IMR-90 (cell line): Measurements from ENCODE around the gene PAEP. TPM values are rescaled to one million over a fixed set of nuclear protein-coding genes. Genes with fewer than 3 reads are reported as not detected.

Experiments used
- ATAC-seq: fragments of 200-7000 bp; cut with Tn5 transposase; 2 replicates; pipeline ENCODE4 v1.9.1; 2020; ENCODE audit warnings: low read depth, mild to moderate bottlenecking, moderate library complexity
- BruUV-seq: library from RNA; stranded (reverse); fragments of 400-500 nt; replicated peaks from 2 replicates; lab custom pipeline; 2021; lab: Mats Ljungman, UMichigan
- CTCF ChIA-PET: fragments of 300-600 bp; formaldehyde crosslinking; extraction: SDS; loops from one replicate; lab custom pipeline; 2021; ENCODE audit warnings: antibody characterized with exemption; lab: Yijun Ruan, JAX
- POLR2A ChIA-PET: fragments of 300-600 bp; sonication (Branson Sonifier 250); formaldehyde crosslinking; loops from one replicate; lab custom pipeline; 2022; ENCODE audit warnings: antibody characterized with exemption; ENCODE audit not compliant: unreplicated experiment; lab: Charles Lee
- DNase-seq: peaks from one replicate; pipeline ENCODE4 v3.0.0; 2013
- H2AFZ ChIP-seq: replicated peaks from 2 replicates; pipeline ENCODE3; 2013; ENCODE audit warnings: low read length, mild to moderate bottlenecking; ENCODE audit not compliant: poor library complexity
- H2AK5ac ChIP-seq: 2 replicates; pipeline ENCODE4 v1.6.1; 2013; ENCODE audit warnings: low read depth, low read length, inconsistent platforms
- H2AK9ac ChIP-seq: replicated peaks from 2 replicates; pipeline ENCODE3; 2013; ENCODE audit warnings: mild to moderate bottlenecking, low read depth, low read length, moderate library complexity; ENCODE audit not compliant: poor library complexity
- H2BK120ac ChIP-seq: 2 replicates; pipeline ENCODE4 v1.6.1; 2013; ENCODE audit warnings: low read depth, low read length, inconsistent platforms
- H2BK15ac ChIP-seq: 3 replicates; pipeline ENCODE4 v1.6.1; 2013; ENCODE audit warnings: low read depth, low read length, inconsistent platforms
- H2BK20ac ChIP-seq: 2 replicates; pipeline ENCODE4 v1.6.1; 2013; ENCODE audit warnings: low read depth, mild to moderate bottlenecking, inconsistent platforms, low read length, moderate library complexity
- H2BK5ac ChIP-seq: 2 replicates; pipeline ENCODE4 v1.6.1; 2013; ENCODE audit warnings: mild to moderate bottlenecking, low read depth, low read length, inconsistent platforms; ENCODE audit not compliant: poor library complexity, severe bottlenecking
- H3K14ac ChIP-seq: replicated peaks from 2 replicates; pipeline ENCODE4 v1.6.1; 2013; ENCODE audit warnings: low read depth, low read length, inconsistent platforms
- H3K18ac ChIP-seq: 2 replicates; pipeline ENCODE4 v1.6.1; 2013; ENCODE audit warnings: low read depth, low read length, control low read depth
- H3K23ac ChIP-seq: 2 replicates; pipeline ENCODE4 v1.6.1; 2013; ENCODE audit warnings: low read depth, low read length, inconsistent platforms
- H3K27ac ChIP-seq: 2 replicates; pipeline ENCODE4 v1.5.1; 2013; ENCODE audit warnings: mild to moderate bottlenecking, control low read depth, low read length; ENCODE audit not compliant: insufficient read depth
- H3K27me3 ChIP-seq: 2 replicates; pipeline ENCODE4 v1.6.1; 2013; ENCODE audit warnings: low read length; ENCODE audit not compliant: control insufficient read depth, insufficient read depth
- H3K36me3 ChIP-seq: 2 replicates; pipeline ENCODE4 v1.6.1; 2013; ENCODE audit warnings: low read length, mixed read lengths; ENCODE audit not compliant: control insufficient read depth, insufficient read depth
- H3K4ac ChIP-seq: 2 replicates; pipeline ENCODE4 v1.6.1; 2013; ENCODE audit warnings: low read depth, low read length, inconsistent platforms
- H3K4me1 ChIP-seq: 2 replicates; pipeline ENCODE4 v1.6.1; 2013; ENCODE audit warnings: low read length, mixed read lengths; ENCODE audit not compliant: control insufficient read depth, insufficient read depth
- H3K4me2 ChIP-seq: 2 replicates; pipeline ENCODE4 v1.6.1; 2013; ENCODE audit warnings: low read depth, mild to moderate bottlenecking, control low read depth, low read length, moderate library complexity
- H3K4me3 ChIP-seq: 2 replicates; pipeline ENCODE4 v1.5.1; 2013; ENCODE audit warnings: low read depth, mild to moderate bottlenecking, control low read depth, low read length, moderate library complexity; ENCODE audit not compliant: insufficient read depth
- H3K56ac ChIP-seq: 2 replicates; pipeline ENCODE4 v1.6.1; 2013; ENCODE audit warnings: low read length, inconsistent platforms; ENCODE audit not compliant: insufficient read depth; ENCODE audit errors: extremely low read depth
- H3K79me1 ChIP-seq, 2 experiments: 2 replicates each; pipeline ENCODE4 v1.6.1; 2013; ENCODE audit warnings: low read length in 2 of 2, inconsistent platforms in 1 of 2, low read depth in 1 of 2
- H3K9ac ChIP-seq: 2 replicates; pipeline ENCODE4 v1.6.1; 2013; ENCODE audit warnings: low read depth, low read length, control low read depth
- H3K9me1 ChIP-seq: 2 replicates; pipeline ENCODE4 v1.6.1; 2013; ENCODE audit warnings: low read length, inconsistent platforms; ENCODE audit not compliant: insufficient read depth
- H3K9me3 ChIP-seq: 2 replicates; pipeline ENCODE4 v1.6.1; 2013; ENCODE audit warnings: low read length; ENCODE audit not compliant: control insufficient read depth, insufficient read depth
- H4K20me1 ChIP-seq: 2 replicates; pipeline ENCODE4 v1.6.1; 2013; ENCODE audit warnings: low read length, inconsistent platforms; ENCODE audit not compliant: insufficient read depth
- H4K5ac ChIP-seq: 2 replicates; pipeline ENCODE4 v1.6.1; 2013; ENCODE audit warnings: mild to moderate bottlenecking, low read depth, low read length, control low read depth
- H4K8ac ChIP-seq, 2 experiments: 2 replicates each; pipeline ENCODE4 v1.6.1; 2013; ENCODE audit warnings: low read depth in 2 of 2, low read length in 2 of 2, control low read depth in 1 of 2, inconsistent platforms in 1 of 2
- H4K91ac ChIP-seq: 2 replicates; pipeline ENCODE4 v1.6.1; 2013; ENCODE audit warnings: low read depth, low read length, inconsistent platforms; ENCODE audit not compliant: insufficient read depth
- BHLHE40 ChIP-seq: fragments of 150-350 bp; IDR thresholded peaks from 2 replicates; pipeline ENCODE4 v1.6.1; 2016; ENCODE audit warnings: mild to moderate bottlenecking, low read depth, low read length
- CEBPB ChIP-seq: IDR thresholded peaks from 2 replicates; pipeline ENCODE4 v1.6.1; 2012; ENCODE audit warnings: low read depth, low read length, improper control_type of control experiment
- CHD1 ChIP-seq: IDR thresholded peaks from 2 replicates; pipeline ENCODE4 v1.6.1; 2012; ENCODE audit warnings: low read depth, low read length, improper control_type of control experiment
- CTCF ChIP-seq: conservative IDR thresholded peaks from 2 replicates; pipeline ENCODE4 v1.5.1; 2012; ENCODE audit warnings: mild to moderate bottlenecking, low read depth, low read length, improper control_type of control experiment
- ELK1 ChIP-seq: fragments of 150-350 bp; IDR thresholded peaks from 2 replicates; pipeline ENCODE4 v1.6.1; 2016; ENCODE audit warnings: low read depth, mild to moderate bottlenecking, low read length, moderate library complexity, borderline replicate concordance
- FOS ChIP-seq: fragments of 150-350 bp; IDR thresholded peaks from 2 replicates; pipeline ENCODE4 v1.6.1; 2016; ENCODE audit warnings: low read depth, low read length
- MAFK ChIP-seq: IDR thresholded peaks from 2 replicates; pipeline ENCODE4 v1.6.1; 2012; ENCODE audit warnings: low read depth, low read length, improper control_type of control experiment
- MAZ ChIP-seq: IDR thresholded peaks from 2 replicates; pipeline ENCODE4 v1.6.1; 2012; ENCODE audit warnings: low read depth, mild to moderate bottlenecking, low read length, improper control_type of control experiment, moderate library complexity, borderline replicate concordance
- MXI1 ChIP-seq: IDR thresholded peaks from 2 replicates; pipeline ENCODE4 v1.6.1; 2012; ENCODE audit warnings: low read depth, mild to moderate bottlenecking, low read length, moderate library complexity, borderline replicate concordance
- NFE2L2 ChIP-seq: fragments of 150-350 bp; IDR thresholded peaks from 2 replicates; pipeline ENCODE4 v1.6.1; 2016; ENCODE audit warnings: low read depth, mild to moderate bottlenecking, low read length
- POLR2A ChIP-seq: IDR thresholded peaks from 2 replicates; pipeline ENCODE4 v1.6.1; 2012; ENCODE audit warnings: mild to moderate bottlenecking, low read depth, low read length
- RAD21 ChIP-seq: IDR thresholded peaks from 2 replicates; pipeline ENCODE4 v1.6.1; 2012; ENCODE audit warnings: low read length, improper control_type of control experiment
- RCOR1 ChIP-seq: IDR thresholded peaks from 2 replicates; pipeline ENCODE4 v1.6.1; 2012; ENCODE audit warnings: mild to moderate bottlenecking, low read length, improper control_type of control experiment; ENCODE audit not compliant: insufficient replicate concordance
- RFX5 ChIP-seq: IDR thresholded peaks from 2 replicates; pipeline ENCODE4 v1.8.0; 2012; ENCODE audit warnings: low read depth, mild to moderate bottlenecking, low read length, moderate library complexity
- SMC3 ChIP-seq: fragments of 150-350 bp; IDR thresholded peaks from 2 replicates; pipeline ENCODE4 v1.6.1; 2016; ENCODE audit warnings: low read depth, mild to moderate bottlenecking, antibody characterized with exemption, low read length, moderate library complexity
- USF2 ChIP-seq: fragments of 150-350 bp; IDR thresholded peaks from 2 replicates; pipeline ENCODE4 v1.6.1; 2017; ENCODE audit warnings: mild to moderate bottlenecking, antibody characterized with exemption, low read length, low read depth
- WGBS, 2 experiments: methylation state at CpG; one replicate each; pipeline versions ENCODE4 v1.1.5 to v1.1.7; 2013; ENCODE audit warnings: missing lambda C conversion rate in 2 of 2; ENCODE audit not compliant: insufficient read length in 1 of 2; ENCODE audit errors: extremely low coverage in 2 of 2; 5-methylcytosine and 5-hydroxymethylcytosine counted together
- dilution Hi-C: fragments of 300-500 bp; cut with HindIII; formaldehyde crosslinking; loops from one replicate; pipeline ENCODE4 v1.14.3; 2018; ENCODE audit warnings: low sequenced_read_pairs; ENCODE audit not compliant: unreplicated experiment
- in situ Hi-C: fragments of 300-500 bp; cut with MboI; formaldehyde crosslinking; loops from 3 replicates; pipeline ENCODE4 v1.14.3; 2019; ENCODE audit warnings: low sequenced_read_pairs, inconsistent platforms, mixed read lengths
- intact Hi-C: fragments of 100-400 bp; cut with micrococcal nuclease; formaldehyde crosslinking; loops from 2 replicates; pipeline ENCODE4 v1.10.0; 2022
- polyA plus RNA-seq, 3 experiments: library from polyadenylated mRNA; depleted of rRNA; stranded (reverse); fragments of >200 nt; gene quantifications; 2 replicates each; pipeline ENCODE4 v1.2.3, GENCODE V29; 2012; ENCODE audit warnings: low replicate concordance in 1 of 3
- total RNA-seq: library from RNA; depleted of rRNA; stranded (reverse); fragments of >200 nt; gene quantifications from 2 replicates; pipeline ENCODE4 v1.2.3, GENCODE V29; 2012

PAEP gene
- total and polyA plus RNA-seq, 2 of the 4 experiments (the other 2 are of a cell fraction), result not detected

- Histone ChIP-seq H2BK5ac (no peak overlapping the region), H4K20me1 (no peaks in the 10 kb centered on the region), H3K27me3 (no peaks in the 10 kb centered on the region; the same call in none of the 2 replicates), H2BK20ac (no peak overlapping the region), H4K8ac (no peak overlapping the region), H4K91ac (no peak overlapping the region), H3K9me1 (no peaks in the 10 kb centered on the region), H2AFZ (no peak overlapping the region), H3K27ac (no peak overlapping the region), H3K18ac (no peak overlapping the region), H3K79me1 (no peaks in the 10 kb centered on the region), H3K9ac (no peak overlapping the region), H3K4me2 (no peak overlapping the region), H3K56ac (no peak overlapping the region), H2AK9ac (no peak overlapping the region), H3K36me3 (no peaks in the 10 kb centered on the region), H3K4ac (no peak overlapping the region), H4K5ac (no peak overlapping the region), H2BK120ac (no peak overlapping the region), H3K9me3 (no peaks in the 10 kb centered on the region), H3K4me1 (no peaks in the 10 kb centered on the region), H2AK5ac (no peak overlapping the region), H2BK15ac (no peak overlapping the region), H3K14ac (no peak overlapping the region), H3K23ac (no peak overlapping the region), H3K4me3 (no peak overlapping the region)
- no TSS peak for BruUV-seq
- ChIA-PET POLR2A (no interaction called here), CTCF (no interaction called here)
- no peak for TF ChIP-seq RCOR1
- TF ChIP-seq NFE2L2, result no peak
- no peak for TF ChIP-seq MXI1
- no peak for TF ChIP-seq MAZ
- TF ChIP-seq RFX5, result no peak
- no peak for TF ChIP-seq FOS
- no peak for TF ChIP-seq RAD21
- no peak for TF ChIP-seq CHD1
- TF ChIP-seq CEBPB, result no peak
- TF ChIP-seq CTCF, result no peak
- no peak for TF ChIP-seq POLR2A
- TF ChIP-seq MAFK, result no peak
- TF ChIP-seq BHLHE40, result no peak
- TF ChIP-seq ELK1, result no peak
- TF ChIP-seq SMC3, result no peak
- TF ChIP-seq USF2, result no peak
- ATAC-seq (no peak), DNase-seq (no peak)
- no CpG with 5 or more reads among the region's 8 CpGs for WGBS, 2 experiments
- dilution Hi-C loops (no loop called here), intact Hi-C loops (loop anchor here (5.0 to 10.0 kb wide), 3 partner anchors 193 to 665 kb away; no protein-coding TSS in a partner anchor), in situ Hi-C loops (loop anchor here (25.0 kb wide), 1 partner anchor 335 kb away; no protein-coding TSS in a partner anchor)
Observed at GRCh38 chr9:135601988-135602387, 40.4 kb downstream of the PAEP start.
